Putamen (tissue), 1 donor: Measurements from ENCODE around the gene CNGB1.
"Not testable (repeated sequence)": the region's sequence is repeated elsewhere in the genome, so short reads cannot be mapped to it uniquely, and the experiment has no call there.

Experiments used
- DNase-seq: peaks from one replicate; pipeline ENCODE4 v3.0.0-alpha.2; 2016; ENCODE audit warnings: low spot score

Gene CNGB1

DNA sequence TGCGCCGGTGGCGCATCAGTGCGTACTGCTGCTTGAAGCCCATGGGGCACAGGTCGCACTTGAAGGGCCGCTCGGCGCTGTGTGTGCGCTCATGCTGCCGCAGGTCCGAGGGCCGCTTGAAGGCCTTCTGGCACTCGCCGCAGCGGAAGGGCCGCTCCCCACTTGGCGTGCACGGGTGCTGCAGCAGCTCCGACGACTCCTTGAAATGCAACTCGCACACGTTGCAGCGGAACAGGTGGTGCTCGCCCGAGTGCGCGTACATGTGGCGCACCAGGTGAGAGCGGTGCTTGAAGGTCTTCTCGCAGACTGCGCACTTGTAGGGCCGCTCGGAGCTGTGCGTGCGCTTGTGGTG lies 26.2 kb upstream of the CNGB1 start:
- no peak for DNase-seq

DNA sequence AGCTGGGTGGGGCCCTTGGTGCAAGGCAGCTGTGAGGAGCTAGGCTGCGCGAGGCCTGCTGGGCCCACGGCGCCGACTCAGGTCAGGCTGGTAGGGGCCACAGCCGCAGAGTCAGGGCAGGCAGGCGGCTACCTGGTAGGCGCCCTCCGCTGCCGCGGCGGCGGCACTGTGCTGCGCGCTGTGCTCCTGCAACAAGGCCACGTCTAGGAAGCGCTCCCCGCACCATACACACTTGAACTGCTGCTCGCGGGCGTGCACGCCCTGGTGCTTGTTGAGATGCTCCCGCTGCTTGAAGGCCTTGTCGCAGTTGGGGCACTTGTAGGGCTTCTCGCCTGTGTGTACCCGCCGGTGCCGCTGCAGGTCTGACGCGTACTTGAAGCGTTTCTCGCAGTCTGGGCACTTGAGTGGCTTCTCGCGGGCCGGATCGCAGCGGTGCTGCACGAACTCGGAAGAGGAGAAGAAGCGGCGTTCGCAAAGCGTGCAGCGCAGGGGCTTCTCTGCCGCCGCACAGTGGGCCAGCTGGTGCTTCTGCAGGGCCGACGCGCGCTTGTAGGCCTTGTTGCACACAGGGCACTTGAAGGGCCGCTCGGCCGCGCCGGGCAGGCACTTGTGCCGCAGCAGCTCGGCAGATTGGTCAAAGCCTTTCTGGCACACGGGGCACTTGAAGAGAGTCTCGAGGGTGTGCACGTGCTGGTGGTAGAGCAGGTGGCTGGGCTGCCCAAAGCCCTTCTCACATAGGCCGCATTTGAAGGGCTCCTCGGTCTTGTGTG lies 25.7 kb upstream of the CNGB1 start:
- DNase-seq, result no peak

DNA sequence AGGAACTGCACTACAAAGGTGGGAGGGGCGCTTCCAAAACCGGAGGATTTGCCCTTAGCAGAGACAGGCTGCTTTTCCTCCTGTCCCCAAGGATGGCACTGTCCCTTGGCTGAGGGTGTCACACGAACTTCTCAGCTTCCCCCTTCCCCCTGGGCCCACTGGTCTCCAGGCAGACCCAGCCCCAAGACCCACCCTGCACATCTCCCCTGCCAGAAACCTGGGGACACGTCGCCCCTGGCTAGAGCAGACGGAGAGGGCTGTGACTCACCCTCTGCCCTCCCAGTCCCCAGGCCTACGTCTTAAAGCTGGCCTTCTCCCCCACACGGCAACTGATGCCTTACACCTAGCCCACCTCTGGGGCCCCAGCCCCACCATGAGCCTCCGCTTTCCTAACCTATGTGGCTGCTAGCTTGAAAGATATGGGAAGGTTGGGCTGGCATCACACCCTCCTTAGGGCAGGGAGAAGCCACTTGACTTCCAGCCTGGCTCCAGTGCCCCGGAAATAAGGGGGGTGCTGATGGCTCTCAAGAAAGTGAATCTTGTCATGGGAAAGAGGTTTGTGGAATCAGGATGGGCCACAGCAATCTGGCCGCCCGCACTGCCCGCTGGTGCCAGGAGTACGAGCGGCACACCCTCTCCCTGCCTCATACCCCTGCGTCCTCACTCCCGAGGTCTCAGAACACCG lies 24.9 kb upstream of the CNGB1 start:
- DNase-seq, result no peak

DNA sequence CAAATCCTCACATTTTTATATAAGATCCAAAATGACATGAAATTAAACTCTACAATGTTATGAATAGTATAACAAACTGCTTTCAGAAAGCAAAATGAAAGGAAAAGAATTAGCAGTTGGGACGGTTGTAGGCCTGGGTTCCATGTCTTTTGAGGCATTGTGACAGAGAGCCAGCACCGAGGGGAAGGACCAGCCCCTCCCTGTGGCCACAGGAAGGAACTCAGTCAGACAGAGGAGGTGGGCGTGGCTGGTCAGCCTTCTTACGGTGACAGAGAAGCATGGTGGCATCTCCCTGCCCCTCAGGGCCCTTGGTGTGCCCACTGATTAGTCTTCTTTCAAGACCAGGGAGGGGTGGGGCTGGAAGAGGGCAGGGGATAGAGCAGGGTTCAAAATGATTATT lies 23.9 kb upstream of the CNGB1 start:
- no peak for DNase-seq

DNA sequence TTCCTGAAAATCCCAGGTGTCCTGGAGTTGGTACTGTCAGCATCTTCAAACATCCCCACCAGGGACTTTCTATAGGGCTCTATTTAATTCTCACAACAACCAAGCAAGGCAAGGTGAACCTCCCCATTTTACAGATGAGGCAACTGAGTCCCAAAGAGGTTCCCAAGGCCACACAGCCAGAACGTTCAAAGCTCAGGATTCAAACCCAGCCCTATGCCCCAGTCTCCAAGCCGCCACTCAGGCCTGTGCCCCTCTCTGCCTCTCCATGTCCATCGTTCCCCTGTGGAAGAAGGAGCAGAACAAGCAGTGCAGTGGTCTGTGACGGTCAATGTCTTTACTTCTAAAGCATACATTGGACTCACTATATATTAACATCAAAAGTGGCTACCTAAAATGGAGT lies 23.4 kb upstream of the CNGB1 start:
- DNase-seq, result no peak

DNA sequence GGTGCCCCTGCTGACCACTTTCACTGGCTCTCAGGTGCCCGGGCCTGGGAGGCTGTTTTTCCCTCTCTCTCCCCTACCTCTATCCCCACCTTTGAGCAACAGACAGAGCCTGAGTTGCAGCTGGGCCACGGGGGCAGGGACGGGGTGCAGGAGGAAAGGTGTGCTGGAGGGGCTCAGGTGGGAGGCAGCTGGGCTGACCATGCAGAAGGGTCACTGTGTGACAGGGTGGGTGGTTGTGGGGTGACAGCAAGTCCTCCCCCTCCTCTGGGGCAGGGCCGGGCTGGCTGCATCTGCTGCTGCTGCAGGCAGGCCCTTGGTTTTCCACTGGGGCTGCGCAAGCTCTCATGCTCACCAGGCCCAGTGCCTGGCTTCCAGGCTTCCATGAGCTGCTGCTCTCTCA lies 23.0 kb upstream of the CNGB1 start:
- DNase-seq, result no peak

DNA sequence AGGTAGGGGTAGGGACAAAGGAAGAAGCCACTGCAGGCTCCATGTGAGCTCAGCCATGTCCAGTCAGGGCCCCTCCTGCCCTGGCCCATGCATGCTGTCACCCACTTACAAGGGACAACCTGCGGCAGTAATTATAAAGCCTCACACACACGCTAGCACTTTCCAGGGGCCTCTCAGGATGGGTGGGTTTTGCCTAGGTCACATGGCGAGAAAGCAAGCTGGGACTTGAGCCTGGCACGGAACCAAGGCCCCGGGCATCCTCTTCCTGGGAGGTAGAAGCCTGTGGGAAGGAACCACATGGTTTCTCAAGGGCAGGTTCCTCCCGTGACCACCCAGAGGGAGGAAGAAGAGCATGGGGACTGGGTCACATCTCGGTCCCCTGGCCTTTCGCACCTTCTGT lies 22.5 kb upstream of the CNGB1 start:
- DNase-seq, result no peak

DNA sequence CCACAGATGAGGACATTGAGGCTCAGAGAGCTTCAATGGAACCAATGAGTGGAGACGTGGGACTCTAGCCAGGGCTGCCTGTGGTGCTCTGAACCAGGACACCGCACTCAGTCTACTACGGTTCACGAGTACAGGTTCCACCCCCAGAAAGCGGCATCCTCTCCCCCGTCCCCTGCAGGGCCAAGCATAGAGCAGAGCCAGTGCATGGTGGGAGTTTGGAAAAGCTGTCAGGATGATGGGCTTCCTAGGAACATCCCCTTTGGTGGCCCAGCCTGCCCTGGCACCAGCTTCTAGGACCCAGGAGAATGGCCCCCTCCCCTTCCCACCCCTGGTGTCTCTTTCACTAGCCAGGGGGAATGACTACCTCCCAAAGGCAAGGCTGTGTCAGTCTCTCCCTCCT lies 21.2 kb upstream of the CNGB1 start:
- no peak for DNase-seq

DNA sequence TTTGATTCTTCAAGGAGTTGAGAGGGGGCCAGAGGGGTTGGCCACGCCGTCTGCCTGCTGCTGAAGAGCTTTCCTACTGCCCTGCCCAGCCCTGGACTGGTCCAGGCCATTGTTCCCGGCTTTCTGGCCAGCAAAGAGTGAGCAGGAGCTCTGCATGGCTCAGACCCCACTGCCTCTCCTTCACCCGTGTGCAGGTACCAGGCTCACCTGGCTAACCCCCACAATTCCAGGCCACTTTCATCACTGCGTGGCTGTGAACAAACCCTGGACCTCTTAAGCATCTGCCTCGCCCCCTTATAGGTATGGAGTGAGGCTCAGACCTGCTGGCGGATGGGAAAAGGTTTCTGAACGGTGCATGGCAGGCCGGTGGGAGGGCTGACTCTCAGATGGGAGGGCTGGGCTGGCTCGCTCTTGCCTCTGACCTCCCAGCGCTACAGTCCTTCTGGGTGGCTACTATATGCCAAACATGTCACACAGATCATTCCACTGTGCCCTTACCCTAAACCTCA lies 20.7 kb upstream of the CNGB1 start:
- no peak for DNase-seq

DNA sequence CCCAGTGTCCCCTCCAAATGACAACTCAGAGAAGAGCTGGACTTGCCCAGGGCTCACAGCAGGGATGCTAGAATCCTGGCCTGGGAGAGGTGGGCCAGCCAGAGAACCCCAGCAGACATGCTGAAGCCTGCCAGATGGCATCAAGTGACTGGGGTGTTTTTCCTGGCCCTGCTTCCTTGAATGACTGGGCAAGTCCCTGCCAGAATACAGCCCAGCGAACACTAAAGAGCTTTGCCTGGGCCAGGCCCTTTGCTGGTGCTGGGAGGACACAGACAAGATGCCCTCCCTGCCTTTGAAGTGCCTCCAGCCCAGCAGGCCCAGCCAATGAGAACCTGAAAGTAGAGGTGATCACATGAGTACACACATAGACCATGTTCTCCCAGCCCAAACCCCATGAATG lies 18.0 kb upstream of the CNGB1 start:
- peak; percentile 20 for DNase-seq

DNA sequence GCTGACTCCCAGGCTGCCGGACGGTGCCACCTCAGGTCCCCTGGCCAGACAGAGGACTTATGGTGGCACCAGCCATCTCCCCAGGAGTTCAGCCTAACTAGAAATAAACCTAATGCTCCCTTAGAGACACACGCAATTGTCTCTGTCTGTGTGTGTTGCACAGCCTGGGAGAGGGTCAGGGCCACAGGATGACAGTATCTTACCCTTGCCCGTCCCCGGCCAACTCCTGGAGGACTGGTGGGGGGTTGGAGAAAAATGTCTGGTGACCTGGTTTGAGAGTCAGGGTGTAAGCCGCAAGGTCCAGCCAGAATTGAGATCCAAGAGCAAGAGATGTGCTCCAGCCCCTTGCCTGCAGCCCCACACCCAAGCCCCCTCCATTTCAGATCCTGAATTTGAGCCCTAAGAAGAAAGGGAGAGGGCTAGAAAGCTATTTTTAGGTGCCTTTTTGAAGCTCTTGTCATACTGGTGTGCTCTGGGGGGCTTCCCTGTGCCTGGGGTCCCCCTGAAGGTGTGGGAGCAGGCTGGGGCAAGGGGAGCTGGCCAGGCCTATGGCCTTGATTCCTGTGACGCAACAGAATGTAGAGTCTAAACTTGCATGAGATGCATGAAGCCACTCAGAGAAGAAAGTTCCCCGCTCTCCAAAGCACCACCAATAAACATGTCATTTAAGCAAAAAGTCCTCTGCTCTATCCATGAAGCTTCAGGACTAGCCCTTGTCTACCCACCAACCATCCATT lies 16.7 kb upstream of the CNGB1 start:
- no peak for DNase-seq

DNA sequence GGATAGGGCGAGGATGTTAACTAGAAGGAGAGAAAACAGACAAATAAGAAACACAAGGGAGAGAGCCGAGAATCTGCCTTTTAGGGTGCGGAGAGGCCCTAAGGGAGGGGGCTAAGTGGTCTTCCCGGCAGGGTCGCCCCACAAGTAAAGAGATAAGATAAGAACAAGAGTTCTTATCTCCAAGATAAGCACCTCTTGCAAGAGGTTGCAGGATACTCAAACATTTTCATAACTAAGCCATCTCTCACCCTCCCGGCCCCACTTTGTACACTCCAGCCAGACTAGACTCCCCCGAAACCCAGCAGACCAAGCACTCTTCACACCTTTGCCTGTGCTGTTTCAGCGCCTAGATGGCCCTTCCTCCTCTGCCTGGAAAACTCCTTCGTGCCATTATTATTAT lies 15.3 kb upstream of the CNGB1 start:
- DNase-seq, result no peak

DNA sequence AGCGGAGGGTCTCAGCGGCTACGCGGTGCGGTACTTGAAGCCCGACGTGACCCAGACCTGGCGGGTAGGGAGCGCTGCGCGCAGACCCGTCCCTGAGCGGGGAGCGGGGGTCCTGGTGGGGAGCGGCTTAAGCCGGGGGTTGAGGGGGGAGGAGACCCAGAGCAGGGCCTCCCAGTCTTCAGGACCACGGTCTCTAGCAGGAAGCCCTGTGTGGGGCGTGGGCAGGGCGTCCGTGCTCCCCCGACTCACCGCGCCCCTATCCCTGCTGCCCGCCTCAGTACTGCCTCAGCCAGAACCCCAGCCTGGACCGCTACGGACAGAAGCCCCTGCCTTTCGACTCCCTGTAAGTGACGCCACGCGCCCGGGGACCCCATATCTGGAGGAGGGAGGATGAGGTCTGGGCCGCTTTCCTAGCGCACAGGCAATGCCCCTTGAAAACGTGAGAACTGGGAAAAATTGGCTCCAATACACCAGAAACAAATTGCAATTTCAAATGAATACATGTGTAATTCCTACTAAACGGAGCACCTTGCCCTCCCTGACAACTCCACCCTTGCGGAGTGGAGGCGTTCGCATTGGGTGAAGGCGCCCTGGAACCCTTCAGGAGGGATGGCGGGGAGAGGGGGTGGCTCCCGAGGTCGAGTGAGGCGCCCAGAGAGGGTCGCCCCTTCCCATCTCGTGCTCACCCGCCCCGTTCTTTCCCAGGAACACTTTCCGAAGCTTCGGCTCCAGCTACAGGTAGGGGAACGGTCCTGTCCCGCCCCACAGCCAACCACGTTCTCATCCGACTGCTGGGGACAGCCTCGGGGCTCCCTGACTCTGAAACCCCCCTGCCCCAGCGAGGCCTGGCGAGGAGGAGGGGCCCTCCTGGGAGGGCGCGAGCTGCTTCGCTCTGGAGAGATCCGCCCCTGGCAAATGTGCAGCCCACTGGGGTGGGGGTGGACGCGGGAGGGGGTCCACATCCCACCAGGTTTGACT lies 14.6 kb upstream of the CNGB1 start:
- DNase-seq, result no peak

DNA sequence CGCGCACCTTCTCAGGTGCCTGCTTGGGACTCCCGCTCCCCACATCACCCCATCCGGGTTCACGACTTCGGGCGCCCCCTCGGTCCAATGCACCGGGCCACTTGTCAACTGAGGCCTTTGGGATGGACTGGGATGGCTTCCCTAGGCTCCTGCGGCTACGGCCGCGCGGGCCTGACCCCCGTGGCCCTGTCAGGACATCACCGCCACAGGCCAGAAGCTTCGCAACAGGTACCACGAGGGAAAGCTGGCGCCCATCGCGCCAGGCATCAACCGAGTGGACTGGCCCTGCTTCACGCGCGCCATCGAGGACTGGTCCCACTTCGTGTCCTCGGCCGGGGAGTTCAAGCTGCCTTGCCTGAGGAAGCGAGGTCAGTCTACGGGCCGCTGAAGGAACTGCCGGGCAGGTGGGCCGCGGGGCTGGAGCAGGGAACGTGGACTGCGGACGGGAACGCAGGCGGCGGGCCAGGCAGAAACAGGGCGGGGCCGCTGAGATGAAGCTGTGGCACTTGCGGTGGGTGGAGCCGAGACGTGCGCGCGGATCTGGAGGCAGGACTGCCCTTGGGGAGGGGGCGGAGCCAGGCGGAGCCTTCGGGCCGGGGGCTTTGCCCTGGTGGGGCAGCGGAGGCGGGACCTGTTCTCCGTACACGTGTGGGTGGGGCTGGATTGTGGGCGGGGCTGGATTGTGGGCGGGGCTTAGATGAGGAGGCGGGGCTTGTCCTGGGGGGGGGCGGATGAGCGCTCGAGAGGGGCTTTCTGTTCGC lies 13.7 kb upstream of the CNGB1 start:
- no peak for DNase-seq

DNA sequence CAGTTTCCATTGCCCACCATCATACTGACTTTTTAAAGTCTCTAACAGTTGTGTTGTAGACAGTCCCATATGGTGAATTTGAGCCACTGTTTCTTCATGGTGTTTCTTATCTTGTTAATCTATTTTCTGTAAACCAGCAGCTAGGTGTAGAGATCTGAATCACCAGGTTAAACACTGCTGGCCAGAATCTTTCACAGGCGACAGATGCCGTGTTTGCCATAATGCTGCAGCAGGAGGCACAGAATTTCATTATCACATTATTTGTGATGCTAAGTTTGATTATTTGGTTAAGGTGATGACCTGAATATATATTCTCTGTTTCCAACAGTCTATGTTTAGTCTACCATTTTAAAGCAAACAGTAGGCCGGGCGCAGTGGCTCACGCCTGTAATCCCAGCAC lies 11.5 kb upstream of the CNGB1 start:
- no peak for DNase-seq

DNA sequence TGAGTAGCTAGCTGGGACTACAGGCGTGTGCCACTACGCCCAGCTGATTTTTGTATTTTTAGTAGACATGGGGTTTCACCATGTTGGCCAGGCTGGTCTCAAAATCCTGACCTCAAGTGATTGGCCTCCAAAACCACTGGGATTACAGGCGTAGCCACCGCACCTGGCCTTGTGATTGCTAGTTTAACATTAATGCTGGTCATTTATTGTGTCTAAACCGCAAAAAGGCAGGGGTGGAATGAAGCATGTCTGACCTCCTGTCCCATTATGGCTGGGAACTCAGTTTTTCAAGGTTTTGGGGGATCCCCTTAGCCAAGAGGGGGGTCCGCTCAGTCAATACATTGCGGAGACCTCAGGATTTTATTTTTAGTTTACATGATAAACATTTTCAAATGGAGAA lies 10.7 kb upstream of the CNGB1 start:
- no peak for DNase-seq

DNA sequence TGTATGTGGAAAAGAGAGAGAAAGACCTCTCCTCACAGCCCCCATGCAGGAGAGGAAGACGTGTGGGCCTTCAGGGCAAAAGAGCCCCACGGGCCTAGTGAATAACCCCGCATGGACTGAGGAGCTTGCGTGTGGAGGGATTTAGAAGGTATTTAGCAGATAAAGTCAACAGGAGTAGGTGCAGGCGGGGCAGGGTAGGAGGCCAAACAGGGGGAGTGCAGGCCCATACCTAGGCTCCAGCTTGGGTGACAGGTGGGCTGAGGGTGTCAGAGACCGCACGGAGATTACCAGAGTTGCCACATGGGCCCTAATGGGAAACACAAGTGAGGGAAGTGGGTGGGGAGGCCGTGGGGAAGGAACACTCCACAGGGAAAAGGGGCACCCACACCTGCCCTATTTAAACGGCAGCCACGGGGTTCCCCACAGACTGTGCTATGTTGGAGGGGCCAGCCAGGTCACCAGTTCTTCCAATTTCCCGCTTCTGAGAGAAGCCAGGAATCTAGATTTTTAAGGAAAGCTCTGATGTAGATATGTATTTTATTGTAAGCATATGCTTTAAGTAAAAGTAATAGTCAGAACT lies 8.2 kb upstream of the CNGB1 start:
- no peak for DNase-seq

DNA sequence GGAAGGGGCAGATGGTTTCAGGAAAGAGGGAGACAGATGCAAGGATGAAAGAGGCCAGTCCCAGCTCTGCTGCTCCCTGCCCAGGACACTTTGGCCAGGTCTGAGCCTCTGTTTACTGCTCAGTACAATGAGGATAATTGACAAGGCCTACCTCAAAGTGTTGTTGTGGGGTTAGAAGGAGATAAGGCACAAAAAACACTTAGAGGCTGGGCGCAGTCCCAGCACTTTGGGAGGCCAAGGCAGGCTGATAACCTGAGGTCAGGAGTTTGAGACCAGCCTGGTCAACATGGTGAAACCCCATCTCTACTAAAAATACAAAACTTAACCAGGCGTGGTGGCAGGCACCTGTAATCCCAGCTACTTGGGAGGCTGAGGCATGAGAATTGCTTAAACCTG lies 7.1 kb upstream of the CNGB1 start:
- not testable (repeated sequence) for DNase-seq

DNA sequence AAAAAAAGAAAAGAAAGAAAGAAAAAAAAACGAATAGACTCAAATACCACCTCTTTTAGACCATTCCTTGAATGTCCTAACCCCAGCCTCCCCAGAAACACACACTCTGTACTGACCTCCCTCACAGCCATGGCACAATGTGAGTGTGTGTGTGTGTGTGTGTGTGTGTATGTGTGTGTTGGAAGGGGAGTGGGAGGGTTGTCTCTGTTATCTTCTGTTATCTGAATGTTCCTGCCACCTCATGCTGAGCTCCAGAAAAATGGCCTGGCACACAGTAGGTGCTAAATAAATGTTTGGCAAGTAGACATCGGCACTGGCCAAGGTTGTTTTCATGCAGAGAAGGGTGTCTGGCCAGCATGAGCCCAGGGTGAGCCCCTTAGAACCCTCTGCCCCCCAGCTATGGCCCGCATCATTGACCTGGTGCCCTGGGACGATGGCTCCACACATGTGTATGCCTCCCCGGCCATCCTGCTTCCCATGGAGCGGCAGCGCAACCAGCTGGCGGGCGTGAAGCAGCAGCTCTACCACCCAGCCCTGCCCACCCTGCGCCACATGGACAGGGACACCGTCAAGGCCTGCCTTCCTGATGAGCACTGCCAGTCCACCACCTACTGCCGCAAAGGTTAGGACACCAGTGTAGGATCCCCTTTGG lies 6.6 kb upstream of the CNGB1 start:
- no peak for DNase-seq

DNA sequence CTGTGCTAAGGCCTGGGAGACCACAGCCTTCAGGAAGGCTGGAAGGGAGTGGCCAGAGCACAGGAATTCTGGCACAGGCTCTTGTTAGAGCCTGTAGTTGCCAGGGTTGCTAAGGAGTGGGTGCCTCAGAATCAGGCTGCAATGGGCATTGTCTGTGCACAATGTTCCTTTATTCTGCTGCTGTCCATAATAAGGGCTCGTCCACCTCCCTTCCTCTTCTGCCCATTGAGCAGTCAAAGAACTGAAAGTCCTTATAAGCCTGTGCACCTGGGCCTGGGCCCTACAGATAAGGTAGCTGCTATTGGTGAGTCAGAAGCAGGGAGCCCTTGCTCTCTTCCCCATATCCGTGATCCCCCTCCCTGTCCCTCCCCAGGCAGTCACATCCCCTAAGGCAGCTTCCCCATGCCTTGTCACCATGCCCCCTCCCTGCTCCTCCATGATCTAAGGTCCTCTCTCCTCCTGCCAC lies 5.4 kb upstream of the CNGB1 start:
- peak; percentile 64 for DNase-seq
